ENCODE measurements around the gene IRF3.

Gene IRF3

DNA sequence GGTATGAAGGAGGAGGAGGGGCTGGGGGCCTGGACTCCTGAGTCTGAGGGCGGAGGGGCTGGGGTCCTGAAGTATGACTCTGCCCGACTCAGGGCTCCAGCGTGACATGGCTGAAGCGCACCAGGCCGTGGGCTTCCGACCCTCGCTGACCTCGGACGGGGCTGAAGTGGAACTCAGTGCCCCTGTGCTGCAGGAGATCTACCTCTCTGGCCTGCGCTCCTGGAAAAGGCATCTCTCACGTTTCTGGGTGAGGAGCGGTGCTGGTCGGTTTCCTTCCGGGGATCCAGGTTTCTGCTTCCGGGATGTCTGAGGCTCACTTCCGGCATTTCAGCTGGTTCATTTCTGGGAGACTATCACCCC lies 26.5 kb upstream of the IRF3 start:
- H3K27ac Mint-ChIP-seq = peak overlapping the region in 2 of 3 experiments; percentile 32 to 89
- no peaks in the 10 kb centered on the region for H3K9me3 Mint-ChIP-seq
- H3K4me1 Mint-ChIP-seq = peaks cover 37% of the 10 kb centered on the region
- no peaks in the 10 kb centered on the region for H3K27me3 Mint-ChIP-seq (ENCODE audit: low read depth)
- TF ChIP-seq, protein P1, sequence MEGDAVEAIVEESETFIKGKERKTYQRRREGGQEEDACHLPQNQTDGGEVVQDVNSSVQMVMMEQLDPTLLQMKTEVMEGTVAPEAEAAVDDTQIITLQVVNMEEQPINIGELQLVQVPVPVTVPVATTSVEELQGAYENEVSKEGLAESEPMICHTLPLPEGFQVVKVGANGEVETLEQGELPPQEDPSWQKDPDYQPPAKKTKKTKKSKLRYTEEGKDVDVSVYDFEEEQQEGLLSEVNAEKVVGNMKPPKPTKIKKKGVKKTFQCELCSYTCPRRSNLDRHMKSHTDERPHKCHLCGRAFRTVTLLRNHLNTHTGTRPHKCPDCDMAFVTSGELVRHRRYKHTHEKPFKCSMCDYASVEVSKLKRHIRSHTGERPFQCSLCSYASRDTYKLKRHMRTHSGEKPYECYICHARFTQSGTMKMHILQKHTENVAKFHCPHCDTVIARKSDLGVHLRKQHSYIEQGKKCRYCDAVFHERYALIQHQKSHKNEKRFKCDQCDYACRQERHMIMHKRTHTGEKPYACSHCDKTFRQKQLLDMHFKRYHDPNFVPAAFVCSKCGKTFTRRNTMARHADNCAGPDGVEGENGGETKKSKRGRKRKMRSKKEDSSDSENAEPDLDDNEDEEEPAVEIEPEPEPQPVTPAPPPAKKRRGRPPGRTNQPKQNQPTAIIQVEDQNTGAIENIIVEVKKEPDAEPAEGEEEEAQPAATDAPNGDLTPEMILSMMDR (IDR thresholded peaks at IDR 0.05; ENCODE audit: unreplicated experiment in 3 of 3) = no peak
- H3K36me3 Mint-ChIP-seq (ENCODE audit: low read depth) = peaks cover 14% of the 10 kb centered on the region
- H3K4me3 Mint-ChIP-seq = peak overlapping the region; percentile 83 to 87 (median 85)

DNA sequence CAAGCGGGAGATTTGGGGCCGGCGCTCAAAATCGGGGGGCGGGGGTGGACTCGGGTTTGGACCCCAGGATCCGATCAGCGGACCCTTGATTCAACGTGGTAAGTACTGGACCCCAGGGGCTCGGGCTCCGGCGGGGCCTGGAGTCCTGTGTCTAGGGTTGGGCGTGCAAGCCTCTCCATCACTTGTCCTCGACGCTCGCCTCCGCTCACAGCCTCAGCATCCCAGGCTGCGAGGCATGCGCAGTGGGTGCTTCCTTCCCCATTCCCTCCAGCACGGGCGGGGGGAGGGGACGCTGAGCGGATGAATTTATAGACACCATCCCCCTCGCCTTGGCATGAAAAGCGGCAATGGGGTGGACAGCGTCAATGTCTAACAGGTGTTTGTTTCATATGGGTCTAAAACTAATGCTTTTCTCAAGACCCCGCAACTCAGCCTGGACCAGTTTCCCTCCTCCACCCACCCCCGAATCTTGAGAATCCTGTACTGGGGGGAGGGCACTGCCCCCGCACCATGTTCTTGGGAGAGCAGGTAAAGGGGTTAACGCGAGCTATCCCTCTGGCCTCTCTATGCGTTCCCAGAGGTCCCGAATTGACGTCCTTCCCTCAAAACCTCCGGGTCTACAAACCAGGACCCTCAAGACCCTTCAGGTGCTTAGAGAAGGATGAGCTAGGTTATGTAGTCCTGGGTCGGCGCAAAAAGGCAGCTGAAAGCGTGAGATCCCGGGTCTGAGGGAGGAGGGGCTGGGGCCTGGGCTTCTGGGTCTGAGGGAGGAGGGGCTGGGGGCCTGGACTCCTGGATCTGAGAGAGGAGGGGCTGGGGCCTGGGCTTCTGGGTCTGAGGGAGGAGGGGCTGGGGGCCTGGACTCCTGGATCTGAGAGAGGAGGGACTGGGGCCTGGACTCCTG lies 25.8 kb upstream of the IRF3 start:
- Mint-ChIP-seq H3K4me1 (peaks cover 37% of the 10 kb centered on the region), H3K9me3 (no peaks in the 10 kb centered on the region), H3K27ac (peak overlapping the region; percentile 82 to 91 (median 89)), H3K36me3 (ENCODE audit: low read depth) (peaks cover 12% of the 10 kb centered on the region), H3K4me3 (peak overlapping the region; percentile 83 to 87 (median 85)), H3K27me3 (ENCODE audit: low read depth) (no peaks in the 10 kb centered on the region)
- TF ChIP-seq, protein P1 (IDR thresholded peaks at IDR 0.05; ENCODE audit: unreplicated experiment in 3 of 3) = no peak

DNA sequence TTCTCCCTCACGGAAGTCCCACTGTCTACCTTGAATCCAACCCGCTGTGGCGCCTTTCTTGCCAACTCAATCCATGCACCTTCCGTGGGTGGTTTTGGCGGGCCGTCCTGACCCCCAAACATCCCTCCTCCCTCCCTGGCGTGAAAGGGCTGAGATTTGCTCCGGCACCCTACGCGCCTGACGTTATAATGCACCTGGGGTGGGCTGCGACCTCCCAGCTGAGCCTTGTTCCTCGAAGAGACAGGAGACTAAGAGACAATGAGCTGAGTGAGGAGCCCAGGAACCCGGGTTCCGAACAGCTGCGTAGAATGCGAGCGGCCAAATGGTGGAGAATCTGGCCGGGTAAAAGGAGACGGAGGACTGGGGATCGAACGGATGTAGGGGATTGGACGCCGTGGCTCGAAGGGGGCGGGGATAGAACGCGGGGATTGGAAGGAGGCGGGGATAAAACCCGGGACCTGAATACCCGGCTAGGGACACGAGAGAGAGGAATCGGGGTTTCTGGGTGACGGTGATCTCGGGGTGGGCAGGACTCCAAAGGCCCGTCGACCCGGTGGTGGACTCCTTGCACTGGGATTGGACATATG lies 25.1 kb upstream of the IRF3 start, which contains the start of gene CPT1C:
Gene CPT1C (plus strand): TSS at position 461 of the 587 bp plus-strand sequence. CDS start 1,137 bp downstream, outside the sequence.
- H3K27me3 Mint-ChIP-seq (ENCODE audit: low read depth) = no peaks in the 10 kb centered on the region

DNA sequence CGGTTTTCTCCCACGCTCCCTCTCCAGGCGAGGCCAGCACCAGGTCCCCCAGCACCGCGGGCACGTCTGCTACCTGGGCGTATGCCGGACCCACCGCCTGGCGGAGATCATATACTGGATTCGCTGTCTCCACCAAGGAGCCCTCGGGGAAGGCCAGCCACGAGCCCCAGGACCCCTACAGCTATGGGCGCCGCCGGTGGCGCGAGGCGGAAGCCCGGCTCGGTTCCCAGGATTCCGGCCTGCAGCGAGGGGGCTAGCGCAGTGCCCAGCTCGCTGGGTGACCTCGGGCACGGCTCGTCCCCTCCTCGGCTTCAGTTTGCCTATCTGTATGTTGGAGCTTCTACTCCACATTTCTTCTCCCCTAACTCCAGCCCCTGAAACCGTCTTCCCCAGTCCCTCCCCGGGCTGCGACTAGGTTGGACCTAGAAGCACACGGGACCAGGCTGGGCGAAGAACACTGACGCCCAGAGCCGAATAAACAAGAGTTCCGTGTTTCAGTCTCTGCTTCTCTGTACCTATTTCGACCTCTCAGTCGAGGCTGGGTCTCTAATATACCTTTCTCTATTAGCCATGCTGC lies 24.5 kb upstream of the IRF3 start:
- TF ChIP-seq, protein P1 (IDR thresholded peaks at IDR 0.05; ENCODE audit: unreplicated experiment in 3 of 3) = peak in 1 of 3 experiments; percentile 19
- Mint-ChIP-seq H3K4me3 (peak overlapping the region; percentile 83 to 87 (median 85)), H3K27me3 (ENCODE audit: low read depth) (no peaks in the 10 kb centered on the region), H3K27ac (peak overlapping the region; percentile 82 to 91 (median 89)), H3K36me3 (ENCODE audit: low read depth) (peaks cover 21% of the 10 kb centered on the region), H3K4me1 (peaks cover 38% of the 10 kb centered on the region), H3K9me3 (no peaks in the 10 kb centered on the region)

More for the DNA sequence above, 25.1 kb upstream of the IRF3 start, which contains the start of gene CPT1C:
- no peaks in the 10 kb centered on the region for H3K9me3 Mint-ChIP-seq
- H3K4me1 Mint-ChIP-seq = peaks cover 37% of the 10 kb centered on the region
- H3K27ac Mint-ChIP-seq = peak within 1 kb of the TSS; percentile 82 to 91 (median 89)
- H3K4me3 Mint-ChIP-seq = peak within 1 kb of the TSS; percentile 83 to 87 (median 85)
- peaks cover 15% of the 10 kb centered on the region for H3K36me3 Mint-ChIP-seq (ENCODE audit: low read depth)
- TF ChIP-seq, protein P1 (IDR thresholded peaks at IDR 0.05; ENCODE audit: unreplicated experiment in 3 of 3) = no peak

DNA sequence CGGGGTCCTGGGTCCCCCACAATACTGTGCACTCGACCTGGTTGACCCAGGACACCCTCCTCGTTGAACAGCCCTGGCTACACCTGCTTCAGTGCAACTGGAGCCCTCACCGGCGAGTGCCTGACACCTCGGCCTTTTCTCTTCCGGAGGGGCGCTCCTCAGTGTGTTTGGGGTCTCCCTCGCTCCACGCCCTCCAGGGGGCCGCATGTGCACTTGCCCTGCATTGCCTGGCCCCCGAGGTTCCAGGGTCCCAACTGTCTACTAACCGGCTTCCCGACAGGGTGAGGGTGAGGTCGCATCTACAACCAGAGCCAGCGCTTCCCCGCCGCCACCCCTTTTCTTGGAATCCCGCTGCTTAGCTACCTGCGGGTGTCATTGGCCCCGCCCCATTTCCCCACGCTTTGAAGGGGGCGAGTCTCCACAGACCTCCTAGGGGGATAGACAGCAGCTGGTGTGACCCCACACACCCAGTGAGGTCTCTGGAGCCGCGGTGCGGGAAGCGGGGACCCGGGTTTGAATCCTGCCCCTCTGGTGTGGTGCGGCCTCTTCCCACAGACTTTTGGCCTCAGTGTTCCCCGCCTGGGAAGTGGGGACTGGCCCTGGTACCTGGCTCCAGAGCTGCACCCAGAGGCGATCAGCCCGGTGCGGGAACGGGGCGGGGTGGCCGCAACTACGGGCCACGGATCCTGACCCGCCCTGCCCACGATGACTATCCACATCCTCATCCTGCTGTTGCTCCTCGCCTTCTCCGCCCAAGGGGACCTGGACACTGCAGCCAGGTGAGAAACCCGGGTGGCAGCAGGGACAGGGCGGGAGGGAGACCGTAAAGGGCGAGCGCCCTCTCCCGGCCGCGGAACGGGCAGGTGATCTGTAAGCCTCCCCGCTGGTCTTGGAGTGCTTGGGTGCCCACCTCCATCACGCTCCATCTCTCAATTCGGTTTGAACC lies 23.7 kb upstream of the IRF3 start, which contains the start of gene ADM5:
Gene ADM5 (plus strand): TSS at position 462 of the 946 bp plus-strand sequence. CDS start 244 bp downstream, at position 706.
- TF ChIP-seq, protein P1 (IDR thresholded peaks at IDR 0.05; ENCODE audit: unreplicated experiment in 3 of 3) = peak; percentile 45 to 59 (median 46)
- no peaks in the 10 kb centered on the region for H3K9me3 Mint-ChIP-seq

More for the DNA sequence above, 23.7 kb upstream of the IRF3 start, which contains the start of gene ADM5:
- Mint-ChIP-seq H3K27me3 (ENCODE audit: low read depth) (no peaks in the 10 kb centered on the region), H3K4me3 (peak within 1 kb of the TSS; percentile 83 to 87 (median 85)), H3K4me1 (peaks cover 41% of the 10 kb centered on the region), H3K27ac (peak within 1 kb of the TSS; percentile 82 to 91 (median 89)), H3K36me3 (ENCODE audit: low read depth) (peaks cover 23% of the 10 kb centered on the region)
